Measurements from ENCODE around the gene BAG2. TPM values are rescaled to one million over a fixed set of nuclear protein-coding genes. Genes with fewer than 3 reads are reported as not detected.

BAG2 gene
- total RNA-seq (2022; extraction: Qiagen RNA extraction): 6.3 to 7.6 TPM (median 7.0 TPM) in 5 replicates

GRCh38 chr6:57172136-57173055 is at the start of gene BAG2:
BAG2 (plus strand) TSS chr6:57172326; CDS start chr6:57172698, 372 bp downstream.

GRCh38 chr6:57221936-57222742 is 50.0 kb downstream of the BAG2 start, which contains the start of gene RAB23:
RAB23 (minus strand) TSS chr6:57222307; CDS start chr6:57210380, 11,927 bp downstream.

Other genes with a start within 250 kb of the BAG2 start
- gene BEND6, start 217.2 kb upstream of the BAG2 start, total RNA-seq (2022; extraction: Qiagen RNA extraction): 0.65 to 0.92 TPM (median 0.88 TPM) in 5 replicates
- 5.2 to 5.9 TPM (median 5.6 TPM) in 5 replicates for gene KIAA1586, start 125.6 kb upstream of the BAG2 start, total RNA-seq (2022; extraction: Qiagen RNA extraction)
- 7.9 to 10.6 TPM (median 9.7 TPM) in 5 replicates for gene ZNF451, start 82.1 kb upstream of the BAG2 start, total RNA-seq (2022; extraction: Qiagen RNA extraction)
- gene RAB23, start 50.0 kb downstream of the BAG2 start, total RNA-seq (2022; extraction: Qiagen RNA extraction): 7.1 to 9.0 TPM (median 8.4 TPM) in 5 replicates
- gene PRIM2, start 145.3 kb downstream of the BAG2 start, total RNA-seq (2022; extraction: Qiagen RNA extraction): 10.3 to 14.9 TPM (median 12.1 TPM) in 5 replicates

Measured in A549 treated with Hydrocortisone at 1 μM for 4 hours (cell line).